Smooth muscle cell (in vitro differentiated cells): Measurements from ENCODE around the gene ZNF710. TPM values are rescaled to one million over a fixed set of nuclear protein-coding genes. Genes with fewer than 3 reads are reported as not detected.

Experiments
- DNase-seq: peaks from one replicate; lab custom pipeline; 2025; ENCODE audit not compliant: unreplicated experiment; lab: John Stamatoyannopoulos, UW
- H2AFZ ChIP-seq: fragments of 200-600 bp; sonication (generic); 2 replicates; pipeline ENCODE4 v1.6.0; 2016; ENCODE audit warnings: antibody characterized with exemption, low read depth, mild to moderate bottlenecking
- H3F3A ChIP-seq: fragments of 200-600 bp; sonication (generic); 2 replicates; pipeline ENCODE4 v1.6.0; 2017; ENCODE audit warnings: antibody characterized with exemption, low read depth
- H3K27ac ChIP-seq: fragments of 200-600 bp; sonication (generic); 2 replicates; pipeline ENCODE4 v1.5.1; 2016; ENCODE audit warnings: low read depth, mild to moderate bottlenecking
- H3K27me3 ChIP-seq: fragments of 200-600 bp; sonication (generic); 2 replicates; pipeline ENCODE4 v1.6.1; 2016; ENCODE audit warnings: low read depth, mild to moderate bottlenecking
- H3K36me3 ChIP-seq: fragments of 200-600 bp; sonication (generic); 2 replicates; pipeline ENCODE4 v1.5.1; 2016; ENCODE audit warnings: low read depth
- H3K4me1 ChIP-seq: fragments of 200-600 bp; sonication (generic); 2 replicates; pipeline ENCODE4 v1.5.1; 2016; ENCODE audit warnings: low read depth
- H3K4me2 ChIP-seq: fragments of 200-600 bp; sonication (generic); 2 replicates; pipeline ENCODE4 v1.6.0; 2016; ENCODE audit warnings: mild to moderate bottlenecking
- H3K4me3 ChIP-seq: fragments of 200-600 bp; sonication (generic); 2 replicates; pipeline ENCODE4 v1.5.1; 2016; ENCODE audit warnings: mild to moderate bottlenecking
- H3K79me2 ChIP-seq: fragments of 200-600 bp; sonication (generic); 2 replicates; pipeline ENCODE4 v1.6.0; 2016; ENCODE audit warnings: low read depth, mild to moderate bottlenecking
- H3K9ac ChIP-seq: fragments of 200-600 bp; sonication (generic); 2 replicates; pipeline ENCODE4 v1.6.0; 2016; ENCODE audit warnings: low read depth
- H3K9me3 ChIP-seq: fragments of 200-600 bp; sonication (generic); replicated peaks from 2 replicates; pipeline ENCODE4 v1.5.1; 2016; ENCODE audit warnings: low read depth
- H4K20me1 ChIP-seq: fragments of 200-600 bp; sonication (generic); 2 replicates; pipeline ENCODE4 v1.6.0; 2016; ENCODE audit warnings: low read depth
- WGBS: methylation state at CpG from one replicate; pipeline ENCODE4 v1.1.7; 2016; ENCODE audit warnings: low lambda C conversion rate; 5-methylcytosine and 5-hydroxymethylcytosine counted together
- microRNA-seq: library from miRNA; unstranded; fragments of <30 nt; microRNA quantifications from one replicate; pipeline ENCODE4, GENCODE V29; 2016; ENCODE audit warnings: borderline number of aligned reads
- polyA plus RNA-seq: library from polyadenylated mRNA; unstranded; fragments of >200 nt; fragmentation: Nextera tagmentation; extraction: Ambion mirVana; gene quantifications from 2 replicates; pipeline ENCODE4 v1.2.1, GENCODE V29; 2016
- small RNA-seq: library from RNA; depleted of rRNA; stranded (forward); fragments of <200 nt; gene quantifications from one replicate; pipeline ENCODE3, GENCODE V24; 2014
- total RNA-seq: library from RNA; depleted of rRNA; stranded (reverse); fragments of >200 nt; gene quantifications from 2 replicates; pipeline ENCODE4 v1.2.3, GENCODE V29; 2014
- TF ChIP-seq, protein P1 (sequence below): fragments of 200-600 bp; sonication (generic); IDR thresholded peaks from 2 replicates; pipeline ENCODE4 v1.5.1; 2017; ENCODE audit warnings: borderline replicate concordance, mild to moderate bottlenecking, antibody characterized with exemption; ENCODE audit not compliant: insufficient read depth, poor library complexity, severe bottlenecking

ZNF710 gene
- total and polyA plus RNA-seq, 2 experiments from 2014 or later: 8.6 to 10.4 TPM

DNA sequence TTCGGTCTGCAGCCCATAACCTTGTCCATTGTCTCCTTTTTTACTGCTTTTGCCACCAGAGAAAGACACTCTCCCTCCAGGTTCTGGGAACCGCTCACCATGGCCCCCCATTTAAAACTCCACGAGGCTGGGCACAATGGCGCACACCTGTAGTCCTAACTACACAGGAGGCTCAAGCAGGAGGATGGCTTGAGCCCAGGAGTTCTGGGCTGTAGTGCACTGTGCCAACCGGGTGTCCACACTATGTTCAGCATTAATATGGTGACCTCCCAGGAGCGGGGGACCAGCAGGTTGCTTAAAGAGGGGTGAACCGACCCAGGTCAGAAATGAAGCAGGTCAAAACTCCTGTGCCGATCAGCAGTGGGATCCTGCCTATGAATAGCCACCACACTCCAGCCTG, 129.2 kb downstream of the ZNF710 start:
- Histone ChIP-seq H2AFZ (no peak overlapping the region), H3K27ac (no peak overlapping the region), H3F3A (no peaks in the 10 kb centered on the region), H3K9me3 (no peaks in the 10 kb centered on the region), H3K36me3 (no peaks in the 10 kb centered on the region), H3K27me3 (no peaks in the 10 kb centered on the region), H4K20me1 (no peaks in the 10 kb centered on the region), H3K79me2 (no peaks in the 10 kb centered on the region), H3K4me2 (no peak overlapping the region), H3K9ac (no peak overlapping the region), H3K4me3 (no peak overlapping the region), H3K4me1 (peaks cover 9% of the 10 kb centered on the region)
- no peak for DNase-seq
- TF ChIP-seq, protein P1, sequence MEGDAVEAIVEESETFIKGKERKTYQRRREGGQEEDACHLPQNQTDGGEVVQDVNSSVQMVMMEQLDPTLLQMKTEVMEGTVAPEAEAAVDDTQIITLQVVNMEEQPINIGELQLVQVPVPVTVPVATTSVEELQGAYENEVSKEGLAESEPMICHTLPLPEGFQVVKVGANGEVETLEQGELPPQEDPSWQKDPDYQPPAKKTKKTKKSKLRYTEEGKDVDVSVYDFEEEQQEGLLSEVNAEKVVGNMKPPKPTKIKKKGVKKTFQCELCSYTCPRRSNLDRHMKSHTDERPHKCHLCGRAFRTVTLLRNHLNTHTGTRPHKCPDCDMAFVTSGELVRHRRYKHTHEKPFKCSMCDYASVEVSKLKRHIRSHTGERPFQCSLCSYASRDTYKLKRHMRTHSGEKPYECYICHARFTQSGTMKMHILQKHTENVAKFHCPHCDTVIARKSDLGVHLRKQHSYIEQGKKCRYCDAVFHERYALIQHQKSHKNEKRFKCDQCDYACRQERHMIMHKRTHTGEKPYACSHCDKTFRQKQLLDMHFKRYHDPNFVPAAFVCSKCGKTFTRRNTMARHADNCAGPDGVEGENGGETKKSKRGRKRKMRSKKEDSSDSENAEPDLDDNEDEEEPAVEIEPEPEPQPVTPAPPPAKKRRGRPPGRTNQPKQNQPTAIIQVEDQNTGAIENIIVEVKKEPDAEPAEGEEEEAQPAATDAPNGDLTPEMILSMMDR: no peak
- WGBS: 95% methylated on average over 8 of the region's 8 CpGs

Small RNA genes lying within 50 kb of the gene (microRNA-seq; reads per million reads assigned to microRNA genes)
- gene MIR3174: 3.5 reads per million

Small RNA genes lying within 50 kb of the gene (small RNA-seq; reads per million reads assigned to genes)
- gene MIR3174 (0.89 reads per million, percentile 28 among the genes with 10 or more reads in this experiment), gene RF00066 (not detected)

Other genes with a start within 250 kb of the ZNF710 start
- gene MESP2, start 225.0 kb upstream of the ZNF710 start, total RNA-seq: not detected in 2 replicates
- gene MESP2, start 225.0 kb upstream of the ZNF710 start, polyA plus RNA-seq: 0.09 and 0.50 TPM in 2 replicates
- 11.6 and 12.9 TPM in 2 replicates for gene ANPEP, start 186.5 kb upstream of the ZNF710 start, total RNA-seq
- 16.0 and 17.6 TPM in 2 replicates for gene ANPEP, start 186.5 kb upstream of the ZNF710 start, polyA plus RNA-seq
- gene AP3S2, start 107.3 kb upstream of the ZNF710 start, total RNA-seq: 54.7 and 55.8 TPM in 2 replicates
- gene AP3S2, start 107.3 kb upstream of the ZNF710 start, polyA plus RNA-seq: 9.4 and 19.1 TPM in 2 replicates
- 4.0 and 5.8 TPM in 2 replicates for gene ARPIN, start 88.4 kb upstream of the ZNF710 start, total RNA-seq
- gene ARPIN, start 88.4 kb upstream of the ZNF710 start, polyA plus RNA-seq: 3.1 and 4.3 TPM in 2 replicates
- gene IDH2, start 101.1 kb downstream of the ZNF710 start, total RNA-seq: 67.9 and 82.9 TPM in 2 replicates
- gene IDH2, start 101.1 kb downstream of the ZNF710 start, polyA plus RNA-seq: 265 and 278 TPM in 2 replicates
- gene SEMA4B, start 200.0 kb downstream of the ZNF710 start, total RNA-seq: 26.5 and 29.6 TPM in 2 replicates
- gene SEMA4B, start 200.0 kb downstream of the ZNF710 start, polyA plus RNA-seq: 51.4 and 57.1 TPM in 2 replicates
- gene CIB1, start 232.6 kb downstream of the ZNF710 start, total RNA-seq: 33.9 and 37.3 TPM in 2 replicates
- 110 and 132 TPM in 2 replicates for gene CIB1, start 232.6 kb downstream of the ZNF710 start, polyA plus RNA-seq
- 0.09 and 0.40 TPM in 2 replicates for gene GDPGP1, start 232.9 kb downstream of the ZNF710 start, total RNA-seq
- gene GDPGP1, start 232.9 kb downstream of the ZNF710 start, polyA plus RNA-seq: 0.21 and 1.2 TPM in 2 replicates
- gene TTLL13, start 248.2 kb downstream of the ZNF710 start, total RNA-seq: 0.36 TPM in 1 of 2 replicates, not detected in the other
- 0.15 and 0.19 TPM in 2 replicates for gene TTLL13, start 248.2 kb downstream of the ZNF710 start, polyA plus RNA-seq